PC-9 (cell line): ENCODE data around the gene CRYBG1.

Source experiments
- CTCF ChIP-seq: fragments of 200-600 bp; sonication (generic); conservative IDR thresholded peaks from 2 replicates; pipeline ENCODE4 v1.6.1; 2017; ENCODE audit warnings: mixed run types, antibody characterized with exemption, mild to moderate bottlenecking, moderate library complexity
- EZH2 ChIP-seq: fragments of 200-600 bp; sonication (generic); IDR thresholded peaks from 2 replicates; pipeline ENCODE4 v1.8.0; 2017; ENCODE audit warnings: antibody characterized with exemption, low read depth

GRCh38 chr6:106533054-106533453, 172.5 kb downstream of the CRYBG1 start:
- TF ChIP-seq CTCF (no peak), EZH2 (no peak)
